Duodenal mucosa (tissue), 2 donors: ENCODE data around the gene CCR1.

Experiments used
- H3K27ac ChIP-seq: one replicate; pipeline ENCODE4 v1.7.0; 2013; ENCODE audit warnings: low read depth, low read length
- H3K27me3 ChIP-seq, 2 donors: one replicate each; pipeline ENCODE4 v1.7.0; 2013; ENCODE audit warnings: low read length in 2 of 2, control low read depth in 1 of 2; ENCODE audit not compliant: insufficient read depth in 2 of 2, control insufficient read depth in 1 of 2
- H3K36me3 ChIP-seq, 2 donors: one replicate each; pipeline ENCODE4 v1.7.0; 2013; ENCODE audit warnings: low read length in 2 of 2, control low read depth in 1 of 2; ENCODE audit not compliant: insufficient read depth in 2 of 2, control insufficient read depth in 1 of 2
- H3K4me1 ChIP-seq, 2 donors: one replicate each; pipeline ENCODE4 v1.7.0; 2013; ENCODE audit warnings: low read length in 2 of 2, control low read depth in 1 of 2; ENCODE audit not compliant: insufficient read depth in 2 of 2, control insufficient read depth in 1 of 2
- H3K4me3 ChIP-seq, 2 donors: one replicate each; pipeline ENCODE4 v1.7.0; 2013; ENCODE audit warnings: low read length in 2 of 2, low read depth in 1 of 2
- H3K9ac ChIP-seq, 2 donors: one replicate each; pipeline ENCODE4 v1.7.0; 2013; ENCODE audit warnings: low read length in 2 of 2, low read depth in 1 of 2
- H3K9me3 ChIP-seq, 2 donors: one replicate each; pipeline ENCODE4 v1.7.0; 2013; ENCODE audit warnings: low read length in 2 of 2, control low read depth in 1 of 2; ENCODE audit not compliant: control insufficient read depth in 1 of 2

The CCR1 gene

GRCh38 chr3:46208167-46208704 is at the start of gene CCR1:
Gene CCR1, minus strand, starts transcription at chr3:46208313. Its CDS starts 4,000 bp downstream, at chr3:46204313.
- peak within 1 kb of the TSS; percentile 18 to 54 for H3K4me3 ChIP-seq
- peak within 1 kb of the TSS; percentile 45 for H3K27ac ChIP-seq
- H3K27me3 ChIP-seq = no peaks in the 10 kb centered on the region
- H3K4me1 ChIP-seq = peaks cover 7 to 15% of the 10 kb centered on the region in 2 donors
- H3K9ac ChIP-seq = no peak within 1 kb of the TSS
- H3K36me3 ChIP-seq = peaks cover 0 to 2% of the 10 kb centered on the region in 2 donors
- H3K9me3 ChIP-seq = no peaks in the 10 kb centered on the region

- no peaks in the 10 kb centered on the region for H3K4me1 ChIP-seq
- no peaks in the 10 kb centered on the region for H3K36me3 ChIP-seq
- H3K9ac ChIP-seq = no peak overlapping the region
- no peaks in the 10 kb centered on the region for H3K9me3 ChIP-seq
- H3K27me3 ChIP-seq = no peaks in the 10 kb centered on the region
- no peak overlapping the region for H3K27ac ChIP-seq
- no peak overlapping the region for H3K4me3 ChIP-seq
Measured at GRCh38 chr3:46252980-46253379, 44.9 kb upstream of the CCR1 start.

- H3K4me3 ChIP-seq = no peak overlapping the region
- no peak overlapping the region for H3K27ac ChIP-seq
- H3K4me1 ChIP-seq = no peaks in the 10 kb centered on the region
- no peaks in the 10 kb centered on the region for H3K9me3 ChIP-seq
- H3K36me3 ChIP-seq = no peaks in the 10 kb centered on the region
- H3K9ac ChIP-seq = no peak overlapping the region
- H3K27me3 ChIP-seq = no peaks in the 10 kb centered on the region
Measured at GRCh38 chr3:46245146-46245545, 37.0 kb upstream of the CCR1 start.

- Histone ChIP-seq H3K4me1 (peaks cover 0 to 4% of the 10 kb centered on the region in 2 donors), H3K9me3 (no peaks in the 10 kb centered on the region), H3K27me3 (no peaks in the 10 kb centered on the region), H3K27ac (no peak overlapping the region), H3K9ac (no peak overlapping the region), H3K4me3 (no peak overlapping the region), H3K36me3 (no peaks in the 10 kb centered on the region)
Measured at GRCh38 chr3:46243560-46243959, 35.4 kb upstream of the CCR1 start.

GRCh38 chr3:46242120-46242519 is 34.0 kb upstream of the CCR1 start, which contains the start of gene CCR3:
Gene CCR3, plus strand, starts transcription at chr3:46242460. Its CDS starts 22,699 bp downstream, at chr3:46265159.
- Histone ChIP-seq H3K9me3 (no peaks in the 10 kb centered on the region), H3K27ac (no peak within 1 kb of the TSS), H3K4me1 (peaks cover 0 to 4% of the 10 kb centered on the region in 2 donors), H3K9ac (no peak within 1 kb of the TSS), H3K36me3 (no peaks in the 10 kb centered on the region), H3K27me3 (no peaks in the 10 kb centered on the region), H3K4me3 (no peak within 1 kb of the TSS)

GRCh38 chr3:46239952-46240351 is 31.8 kb upstream of the CCR1 start:
- Histone ChIP-seq H3K9me3 (no peaks in the 10 kb centered on the region), H3K4me1 (peaks cover 0 to 4% of the 10 kb centered on the region in 2 donors), H3K36me3 (no peaks in the 10 kb centered on the region)

GRCh38 chr3:46239301-46239938 is 31.3 kb upstream of the CCR1 start:
- no peak overlapping the region for H3K4me3 ChIP-seq
- no peak overlapping the region for H3K27ac ChIP-seq
- peaks cover 0 to 4% of the 10 kb centered on the region in 2 donors for H3K4me1 ChIP-seq
- no peaks in the 10 kb centered on the region for H3K36me3 ChIP-seq
- no peaks in the 10 kb centered on the region for H3K27me3 ChIP-seq
- no peak overlapping the region for H3K9ac ChIP-seq
- H3K9me3 ChIP-seq = no peaks in the 10 kb centered on the region

More at GRCh38 chr3:46239952-46240351, 31.8 kb upstream of the CCR1 start:
- H3K27me3 ChIP-seq = no peaks in the 10 kb centered on the region
- no peak overlapping the region for H3K27ac ChIP-seq
- H3K9ac ChIP-seq = no peak overlapping the region
- no peak overlapping the region for H3K4me3 ChIP-seq

GRCh38 chr3:46238386-46238785 is 30.3 kb upstream of the CCR1 start:
- Histone ChIP-seq H3K9me3 (no peaks in the 10 kb centered on the region), H3K27me3 (no peaks in the 10 kb centered on the region), H3K27ac (no peak overlapping the region), H3K9ac (no peak overlapping the region), H3K4me3 (no peak overlapping the region), H3K4me1 (peaks cover 0 to 4% of the 10 kb centered on the region in 2 donors), H3K36me3 (no peaks in the 10 kb centered on the region)

- Histone ChIP-seq H3K27me3 (no peaks in the 10 kb centered on the region), H3K9ac (no peak overlapping the region), H3K27ac (no peak overlapping the region), H3K4me3 (no peak overlapping the region), H3K4me1 (peaks cover 0 to 4% of the 10 kb centered on the region in 2 donors), H3K36me3 (no peaks in the 10 kb centered on the region), H3K9me3 (no peaks in the 10 kb centered on the region)
Measured at GRCh38 chr3:46236294-46237054, 28.4 kb upstream of the CCR1 start.

GRCh38 chr3:46235425-46235824 is 27.3 kb upstream of the CCR1 start:
- Histone ChIP-seq H3K36me3 (no peaks in the 10 kb centered on the region), H3K27me3 (no peaks in the 10 kb centered on the region), H3K4me3 (no peak overlapping the region)

More at GRCh38 chr3:46235425-46235824, 27.3 kb upstream of the CCR1 start:
- Histone ChIP-seq H3K4me1 (peaks cover 0 to 4% of the 10 kb centered on the region in 2 donors), H3K9me3 (no peaks in the 10 kb centered on the region), H3K9ac (no peak overlapping the region), H3K27ac (no peak overlapping the region)
